CD4-positive, alpha-beta T cell treated with Interferon gamma for 1 hour (primary cell): ENCODE results near the gene RPL19.
"Not testable (repeated sequence)": the region's sequence is repeated elsewhere in the genome, so short reads cannot be mapped to it uniquely, and the experiment has no call there.

Experiments
- DNase-seq: peaks from one replicate; pipeline ENCODE4 v3.0.0-alpha.2; 2020

RPL19 gene

DNA sequence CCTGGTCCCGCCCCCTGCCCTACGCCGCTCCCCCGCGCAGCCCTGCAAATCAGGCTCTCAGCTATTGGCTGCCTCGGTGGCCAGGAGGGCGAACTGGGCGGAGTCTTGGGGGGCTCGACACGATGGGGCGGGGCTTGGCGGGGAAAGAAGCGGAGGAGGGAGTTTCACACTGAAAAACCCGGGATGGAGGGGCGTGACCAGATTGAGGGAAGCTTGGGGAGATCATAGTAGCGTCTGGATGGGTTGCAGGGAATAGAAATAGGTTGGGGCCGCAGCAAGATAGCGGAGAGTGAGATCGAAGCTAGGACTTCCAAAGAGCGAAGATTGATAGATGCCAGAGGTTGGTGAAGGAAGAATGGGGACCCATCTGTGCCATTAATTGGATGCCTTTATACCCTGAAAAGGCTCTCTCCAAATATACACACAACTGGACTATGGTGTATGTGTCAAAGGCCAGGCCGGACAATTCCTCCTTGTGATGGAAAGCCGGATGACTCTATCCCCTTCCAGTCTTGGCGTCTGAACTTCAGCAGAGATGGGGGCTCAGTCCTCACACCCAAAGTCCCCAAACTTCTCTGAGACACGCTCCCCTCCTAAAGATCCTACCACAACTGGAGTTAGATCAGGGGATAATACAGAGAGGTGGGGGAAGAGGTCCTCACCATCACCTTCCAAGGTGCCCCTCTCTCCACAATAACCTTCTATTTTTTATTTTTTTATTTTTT lies 26.0 kb downstream of the RPL19 start:
- DNase-seq: peak; percentile 62

DNA sequence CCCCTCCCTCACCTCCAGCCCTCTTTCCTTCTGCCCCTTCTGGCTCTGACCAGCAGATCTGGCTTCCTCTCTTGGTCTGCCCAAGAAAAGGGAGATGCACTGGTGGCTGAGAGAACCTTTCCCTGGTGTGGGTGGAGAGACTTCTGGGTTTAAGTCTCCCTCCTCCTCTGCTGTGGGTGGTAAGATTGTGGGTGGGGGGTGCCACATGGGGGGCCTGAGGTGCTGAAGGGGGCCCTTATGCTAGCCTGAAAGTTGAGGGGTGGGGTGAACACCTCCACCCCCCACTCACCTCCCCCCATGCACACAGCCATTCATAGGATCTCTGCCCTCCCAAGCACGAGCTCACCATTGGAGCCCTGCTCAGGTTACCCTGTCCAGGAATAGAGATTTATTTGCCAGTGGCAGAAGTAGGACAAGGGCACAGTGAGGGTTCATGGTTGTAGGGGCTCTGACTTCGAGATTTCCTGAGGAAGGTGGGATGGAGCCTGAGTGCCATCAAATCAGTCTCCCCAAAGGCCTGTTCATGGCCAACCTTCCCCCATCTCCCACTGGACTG lies 27.4 kb downstream of the RPL19 start:
- DNase-seq: no peak

DNA sequence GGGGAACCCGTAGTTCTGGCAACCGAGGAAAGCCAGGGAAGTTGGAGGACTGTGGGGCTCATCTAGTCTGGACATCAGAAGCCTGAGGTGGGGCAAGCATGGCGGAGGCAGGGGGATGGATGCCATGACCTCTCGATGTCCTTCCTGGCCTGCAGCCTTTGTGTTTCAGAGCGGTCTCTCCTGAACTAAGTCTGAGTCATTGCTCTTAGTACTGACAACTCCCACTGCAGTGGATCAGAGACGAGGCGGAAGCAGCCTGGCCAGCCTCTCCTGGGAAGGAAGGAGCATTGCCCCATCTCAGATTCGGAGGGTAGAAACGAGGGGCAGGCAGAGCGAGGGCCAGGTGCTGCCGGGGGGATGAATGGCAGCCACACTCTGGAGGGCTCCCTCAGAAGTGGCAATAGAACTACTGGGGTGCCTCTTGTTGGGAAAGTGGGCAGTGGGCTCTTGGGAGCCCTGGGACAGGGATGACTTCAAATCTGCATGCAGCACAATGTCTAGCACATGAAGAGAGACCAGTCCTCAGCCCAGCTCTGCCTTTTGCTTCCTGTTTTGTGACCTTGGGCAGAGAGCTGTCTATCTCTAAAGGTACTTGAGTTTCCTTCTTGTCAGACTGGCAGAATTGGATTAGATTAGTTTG lies 29.3 kb downstream of the RPL19 start:
- no peak for DNase-seq

DNA sequence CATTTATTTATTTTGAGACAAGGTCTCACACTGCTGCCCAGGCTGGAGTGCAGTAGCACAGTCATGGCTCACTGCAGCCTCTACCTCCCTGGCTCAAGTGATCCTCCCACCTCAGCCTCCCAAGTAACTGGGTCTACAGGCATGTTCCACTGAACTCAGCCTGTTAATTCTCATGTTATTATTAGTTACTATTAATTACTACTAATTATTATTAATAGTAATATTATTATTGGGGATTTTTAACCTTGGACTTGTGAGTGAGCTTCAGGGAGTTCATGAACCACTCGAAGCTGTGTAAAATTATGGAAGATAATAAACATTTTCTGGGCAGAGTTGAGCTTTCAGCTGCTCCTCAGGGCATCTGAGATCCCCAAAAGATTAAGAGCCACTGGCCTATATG lies 30.3 kb downstream of the RPL19 start:
- no peak for DNase-seq

DNA sequence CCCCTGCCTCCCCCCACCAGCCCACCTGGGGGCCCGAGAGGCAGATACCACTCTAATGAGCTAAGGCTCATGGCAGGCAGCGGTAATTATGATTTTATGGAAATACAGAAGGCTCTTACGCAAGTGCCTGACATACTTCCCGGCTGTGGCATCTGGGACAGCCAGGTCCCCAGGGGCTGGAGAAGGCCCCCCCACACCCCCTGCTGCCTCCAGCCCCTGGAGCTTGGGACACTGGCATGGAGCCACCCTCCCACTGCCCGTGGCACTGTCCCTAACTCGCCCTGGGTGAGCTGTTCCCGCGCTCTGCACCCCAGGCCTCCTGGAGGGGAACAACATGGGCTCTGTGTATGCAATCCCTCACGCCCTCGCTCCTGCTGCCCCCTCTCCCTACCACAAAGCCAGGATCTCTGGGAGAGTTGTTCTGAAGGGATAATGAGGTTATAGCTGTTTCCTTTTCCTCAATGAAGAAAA lies 31.0 kb downstream of the RPL19 start:
- no peak for DNase-seq

DNA sequence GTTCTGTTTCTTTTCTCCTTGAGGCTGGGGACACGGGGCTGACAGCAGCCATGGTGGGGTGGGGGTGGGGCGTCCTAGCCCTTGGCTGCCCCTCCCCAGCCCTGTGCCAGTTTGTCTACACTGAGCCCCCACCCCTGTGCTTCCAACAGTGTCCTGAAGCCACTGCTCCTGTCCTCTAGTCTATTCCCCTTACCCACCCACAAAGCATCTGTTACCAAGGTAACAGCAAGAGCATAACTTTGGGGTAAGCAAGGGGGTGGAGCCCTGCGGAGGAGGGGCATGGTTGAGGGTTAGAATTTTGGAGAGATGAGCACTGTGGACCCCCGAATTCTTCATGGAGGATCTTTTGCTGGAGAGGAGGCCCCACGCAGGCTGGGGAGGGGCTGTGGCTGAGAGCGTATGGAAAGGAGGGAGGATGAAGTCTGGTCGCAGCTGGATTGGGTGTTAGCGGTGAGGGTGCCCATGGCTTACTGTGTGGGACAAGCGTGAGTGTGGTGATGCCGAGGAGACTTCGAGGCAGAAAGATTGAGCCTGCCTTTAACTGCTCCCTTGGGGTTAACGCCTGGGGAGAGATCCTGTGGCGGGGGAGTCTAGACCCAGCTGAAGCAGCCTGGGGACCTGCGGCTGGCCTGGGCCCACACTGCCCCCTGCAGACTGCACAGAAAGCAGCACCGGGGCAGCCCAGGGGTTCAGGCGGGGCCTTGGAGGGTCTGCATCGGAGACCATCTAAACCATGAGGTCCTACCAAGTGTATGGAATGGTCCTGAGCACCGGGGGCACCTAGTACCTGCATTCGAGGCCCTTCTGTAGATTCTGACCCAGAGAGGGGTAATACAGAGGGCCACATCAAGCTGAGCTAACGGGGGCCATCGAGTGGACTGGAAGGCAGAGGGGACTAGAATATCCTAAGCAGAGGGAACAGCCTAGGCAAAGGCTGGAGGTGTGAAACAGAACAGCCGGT lies 31.8 kb downstream of the RPL19 start:
- DNase-seq: peak; percentile 66

DNA sequence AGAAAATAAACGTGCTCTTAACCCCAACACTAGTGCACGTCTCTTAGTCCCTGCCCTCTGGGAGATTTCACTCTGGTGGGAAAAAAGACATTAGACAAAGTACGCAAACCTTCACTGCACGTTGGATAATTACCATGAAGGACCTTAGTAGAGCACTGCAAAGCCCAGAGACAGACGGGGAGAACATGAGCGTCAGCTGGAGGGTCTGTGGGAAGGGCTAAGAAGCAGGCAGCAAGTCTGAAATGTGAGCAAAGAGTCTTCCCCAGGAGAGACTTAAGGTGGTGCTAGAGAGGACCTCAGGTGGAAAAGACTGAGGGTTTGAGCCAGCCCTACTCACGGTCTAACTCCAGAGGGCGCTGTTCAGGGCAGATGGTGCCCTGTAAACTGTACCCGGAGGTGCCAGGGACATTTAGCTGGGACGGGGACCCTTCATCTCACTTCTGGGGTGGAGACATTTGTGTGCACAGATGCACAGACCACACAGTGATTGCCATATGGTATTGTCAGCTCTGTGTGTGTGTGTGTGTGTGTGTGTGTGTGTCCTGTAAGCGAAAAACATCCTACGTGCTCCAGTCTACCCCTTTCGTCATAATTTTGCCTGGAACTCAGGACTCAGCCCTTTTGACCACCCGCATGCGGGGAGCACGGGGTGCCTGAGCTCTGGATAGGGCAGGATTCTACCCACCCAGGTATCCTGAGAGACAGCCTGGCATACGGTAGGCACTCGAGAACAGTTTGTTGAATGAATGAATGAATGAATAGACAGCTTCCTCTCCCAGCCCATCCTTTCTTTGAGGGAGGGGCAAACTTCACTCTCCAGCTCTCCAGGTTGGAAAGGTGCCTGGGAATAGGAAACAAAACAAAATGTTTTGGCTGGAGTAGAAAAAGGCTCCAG lies 35.7 kb downstream of the RPL19 start:
- peak; percentile 52 for DNase-seq

DNA sequence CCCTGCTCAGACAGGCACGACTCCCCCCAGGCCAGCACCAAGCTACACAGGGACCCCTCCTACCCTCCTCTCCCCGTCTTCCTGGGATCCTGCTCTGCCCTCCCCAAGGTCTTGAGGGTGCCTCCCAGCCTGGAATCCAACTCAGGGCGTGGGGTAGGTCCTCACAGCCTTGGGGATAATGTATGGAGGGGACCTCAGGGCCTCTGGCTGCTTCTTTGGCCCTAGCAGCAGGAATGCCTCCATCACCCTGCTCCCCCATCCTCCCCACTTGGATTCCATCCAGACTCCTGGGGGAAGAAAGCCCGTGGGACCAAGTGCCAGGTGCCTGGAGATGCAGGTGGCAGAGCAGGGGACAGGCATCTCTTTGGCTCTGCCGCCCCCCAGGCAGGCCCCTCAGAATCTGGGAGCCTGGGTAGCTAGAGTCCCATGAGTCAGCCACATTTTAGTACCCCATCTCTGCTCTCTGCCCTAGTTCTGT lies 36.4 kb downstream of the RPL19 start:
- DNase-seq: no peak

DNA sequence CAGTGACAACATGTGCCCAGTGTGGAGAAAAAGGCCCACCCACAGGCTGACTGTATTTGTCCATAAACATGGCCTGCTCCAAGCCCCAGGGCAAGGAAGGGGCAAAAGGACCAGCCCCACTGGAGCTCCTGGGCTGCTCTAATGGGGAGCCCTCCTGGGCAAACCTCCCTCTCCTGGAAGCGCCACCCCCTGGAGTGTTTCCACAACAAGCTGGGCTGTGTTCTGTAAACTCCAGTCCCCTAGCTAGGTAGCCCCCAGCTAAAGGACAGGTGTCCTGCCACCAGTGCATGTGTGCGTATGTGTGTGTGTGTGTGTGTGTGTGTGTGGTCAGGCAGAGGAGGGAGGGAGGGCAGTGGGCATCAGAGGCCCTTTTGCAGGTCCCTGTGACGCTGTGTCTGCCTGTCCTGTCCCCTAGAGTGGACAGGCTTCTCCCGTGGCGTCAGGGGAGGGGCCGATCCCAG lies 36.9 kb downstream of the RPL19 start:
- DNase-seq: no peak

DNA sequence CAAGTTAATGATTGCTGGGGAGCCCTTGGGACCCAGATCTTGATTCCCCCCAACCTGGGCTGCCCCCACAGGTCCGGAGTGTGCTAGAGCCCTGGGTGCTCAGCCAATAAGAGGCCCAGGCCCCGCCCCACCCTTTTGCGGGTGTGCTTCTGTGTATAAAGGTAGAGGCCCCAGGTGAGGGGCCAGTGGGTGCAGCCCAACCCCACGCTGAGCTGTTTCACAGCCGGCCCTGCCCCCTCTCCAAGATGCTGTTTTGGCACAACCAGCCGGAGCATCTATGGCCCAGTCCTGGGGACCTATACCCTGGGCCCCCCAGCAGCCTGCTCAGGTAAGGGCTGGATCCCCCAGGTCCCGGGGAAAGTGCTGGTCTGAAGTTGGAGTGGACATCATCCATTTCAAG lies 37.5 kb downstream of the RPL19 start:
- no peak for DNase-seq

DNA sequence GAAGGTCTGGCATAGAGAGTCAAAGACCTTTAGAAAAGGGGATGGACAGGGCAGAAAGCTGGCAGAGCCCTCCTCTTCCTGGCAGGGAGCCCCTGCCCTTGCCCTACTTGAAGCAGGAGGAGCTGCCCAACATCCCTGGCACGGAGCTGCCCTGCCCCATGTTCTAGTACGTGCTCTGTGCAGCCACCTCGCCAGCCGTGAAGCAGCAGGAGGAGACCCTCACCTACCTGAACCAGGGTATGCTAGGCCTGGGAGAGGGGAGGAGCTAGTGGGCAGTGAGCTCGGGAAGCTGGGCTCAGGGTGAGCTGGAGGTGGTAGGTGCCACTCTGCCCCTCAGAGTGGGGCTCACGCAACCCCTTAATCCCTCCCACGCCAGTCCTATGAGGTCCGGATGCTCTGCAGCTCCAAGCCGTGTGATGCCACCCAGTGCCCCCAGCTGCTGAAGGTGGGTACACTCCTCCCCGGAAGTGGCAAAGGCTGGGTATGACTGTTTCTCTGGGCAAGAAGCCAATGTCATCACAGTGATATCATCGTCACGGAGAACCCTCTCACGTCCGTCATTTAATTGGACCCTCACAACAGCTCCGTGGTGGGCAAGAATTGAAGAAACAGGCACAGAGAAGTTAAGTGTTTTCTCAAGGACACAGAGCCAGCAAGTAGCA lies 38.4 kb downstream of the RPL19 start:
- DNase-seq: peak; percentile 85

DNA sequence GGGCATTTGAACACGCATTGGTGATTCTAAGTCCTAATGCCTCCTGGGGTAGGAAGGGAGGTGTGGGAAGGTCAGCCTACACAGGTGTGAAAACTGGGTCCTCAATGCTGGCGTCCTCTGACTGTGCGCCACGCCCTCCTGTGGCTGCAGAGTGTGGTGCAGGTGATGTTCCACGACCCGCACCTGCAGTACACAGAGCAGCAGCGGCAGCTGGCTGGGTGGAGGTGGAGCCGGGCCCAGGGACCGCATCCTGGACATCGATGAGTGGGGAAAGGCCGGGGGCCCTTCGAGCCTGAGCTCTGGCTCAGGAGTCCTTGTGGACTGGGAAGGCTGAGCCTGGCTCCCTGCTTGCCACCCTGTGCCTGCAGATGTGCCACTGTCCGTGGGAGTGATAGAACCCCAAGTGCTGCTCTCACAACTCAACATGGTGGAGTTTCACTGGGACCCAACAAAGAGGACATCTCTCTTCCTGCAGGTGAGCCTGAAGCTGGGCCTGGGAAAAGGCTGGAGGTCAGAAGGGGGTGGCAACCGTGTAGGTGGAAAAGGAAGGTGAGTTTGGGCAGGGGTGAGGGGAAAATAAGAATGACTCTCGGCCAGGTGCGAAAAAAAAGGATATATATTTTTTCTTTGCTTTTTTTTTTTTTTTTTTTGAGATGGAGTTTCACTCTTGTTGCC lies 39.7 kb downstream of the RPL19 start:
- DNase-seq: peak; percentile 68

DNA sequence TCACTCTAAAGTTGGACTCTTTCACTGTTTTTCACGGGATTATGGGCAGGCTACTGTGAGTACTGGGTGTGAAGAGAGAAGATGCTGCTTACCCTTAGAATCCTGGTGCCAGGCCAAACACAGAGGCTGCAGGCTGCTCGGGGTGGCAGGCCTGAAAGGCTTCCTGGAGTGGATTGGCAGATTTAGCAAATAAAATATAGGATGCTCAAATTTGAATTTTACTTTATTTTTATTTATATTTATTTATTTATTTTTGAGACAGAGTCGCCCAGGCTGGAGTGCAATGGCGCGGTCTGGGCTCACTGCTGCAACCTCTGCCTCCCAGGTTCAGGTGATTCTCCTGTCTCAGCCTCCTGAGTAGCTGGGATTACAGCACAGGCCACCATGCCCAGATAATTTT lies 40.5 kb downstream of the RPL19 start:
- no peak for DNase-seq

DNA sequence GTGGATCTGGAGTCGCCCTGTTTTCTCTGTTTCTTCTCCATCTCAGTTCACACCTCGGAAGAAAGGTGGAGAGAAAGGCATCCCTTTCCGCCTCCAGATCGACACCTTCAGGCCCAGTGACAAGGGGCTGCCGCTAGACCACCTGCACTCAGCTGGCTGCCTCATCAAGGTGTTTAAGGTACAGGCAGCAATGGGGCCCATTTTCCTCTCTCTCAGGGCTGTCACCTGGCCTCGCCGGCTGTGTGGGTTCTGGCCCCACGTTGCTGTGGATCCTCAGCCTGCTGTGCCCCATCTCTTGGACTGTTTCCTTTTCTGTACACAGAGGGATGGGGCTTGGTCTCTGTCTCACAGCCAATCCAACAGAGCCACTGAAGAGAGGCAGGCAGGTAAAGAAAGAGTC lies 43.1 kb downstream of the RPL19 start:
- DNase-seq: no peak

DNA sequence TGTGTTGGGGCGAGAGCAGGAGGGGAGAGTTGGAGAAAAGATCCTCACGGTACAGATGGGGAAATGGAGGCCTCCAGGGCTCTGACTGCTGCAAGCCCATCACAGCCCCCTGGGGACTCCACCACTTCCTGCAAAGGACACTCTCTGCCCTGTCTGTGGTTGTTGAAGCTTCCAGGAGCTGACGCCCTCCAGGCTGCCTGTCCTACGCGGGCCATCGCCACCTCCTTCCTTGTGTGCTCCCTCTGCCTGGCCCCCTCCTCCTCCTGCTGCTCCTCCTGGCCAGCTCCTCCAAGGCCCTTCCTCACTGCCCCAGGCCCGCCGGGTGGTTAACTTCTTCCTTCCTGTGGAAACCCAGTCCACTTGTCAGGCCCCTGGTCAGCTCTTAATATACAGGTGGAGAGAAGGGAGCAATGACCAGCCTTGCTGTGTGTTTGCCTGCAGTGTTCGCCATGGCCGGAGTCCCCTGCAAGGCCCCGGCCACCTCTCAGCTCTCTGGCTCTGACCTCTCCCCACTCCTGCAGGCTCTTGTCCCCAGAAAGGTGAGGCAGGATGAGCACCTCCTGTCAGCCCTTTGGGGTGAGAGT lies 44.0 kb downstream of the RPL19 start:
- DNase-seq: no peak

DNA sequence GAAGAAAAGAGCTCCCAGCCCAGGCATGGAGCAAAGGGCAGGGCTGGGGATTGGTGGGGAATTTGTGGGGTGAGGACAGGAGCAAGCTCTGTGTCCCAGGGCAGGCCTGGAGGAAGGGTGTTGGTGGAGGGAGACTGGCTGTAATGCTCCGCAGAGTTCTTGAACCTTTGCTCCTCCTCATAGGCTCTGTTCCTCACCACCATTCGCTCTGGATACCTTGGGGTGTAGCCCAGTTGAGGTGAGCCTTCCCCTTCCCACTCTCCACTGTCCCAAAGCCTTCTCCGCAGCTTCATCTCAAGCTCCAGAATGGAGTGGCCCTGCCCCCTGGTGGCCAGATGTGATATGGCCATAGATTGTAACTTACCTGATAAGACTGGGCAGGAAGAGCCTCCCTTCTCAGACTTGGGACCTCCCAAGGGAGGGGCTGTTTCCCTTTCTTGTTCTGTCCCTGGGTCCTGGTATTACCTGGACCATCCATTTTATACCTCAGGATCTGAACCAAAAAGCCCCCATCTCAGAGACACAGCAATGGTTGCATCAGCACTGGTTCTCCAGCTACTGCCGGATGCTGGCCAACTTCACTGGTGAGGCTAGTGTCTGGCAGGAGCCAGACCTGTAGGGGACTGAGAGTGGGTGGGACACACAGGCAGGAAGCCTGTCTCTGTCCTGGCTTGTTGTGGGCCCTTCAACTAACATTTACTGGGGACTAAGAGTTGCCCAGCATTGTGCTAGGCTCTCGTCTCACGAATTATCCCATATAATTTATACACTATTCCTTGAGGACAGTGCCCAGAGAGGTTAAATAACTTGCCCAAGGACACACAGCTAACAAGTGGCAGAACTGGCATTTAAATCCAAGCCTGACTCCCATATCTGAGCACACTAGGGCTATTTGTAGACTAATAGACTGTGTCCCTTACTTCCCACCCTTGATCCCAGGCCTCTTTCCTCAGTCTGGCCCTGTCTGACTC lies 44.8 kb downstream of the RPL19 start:
- DNase-seq: peak; percentile 77

DNA sequence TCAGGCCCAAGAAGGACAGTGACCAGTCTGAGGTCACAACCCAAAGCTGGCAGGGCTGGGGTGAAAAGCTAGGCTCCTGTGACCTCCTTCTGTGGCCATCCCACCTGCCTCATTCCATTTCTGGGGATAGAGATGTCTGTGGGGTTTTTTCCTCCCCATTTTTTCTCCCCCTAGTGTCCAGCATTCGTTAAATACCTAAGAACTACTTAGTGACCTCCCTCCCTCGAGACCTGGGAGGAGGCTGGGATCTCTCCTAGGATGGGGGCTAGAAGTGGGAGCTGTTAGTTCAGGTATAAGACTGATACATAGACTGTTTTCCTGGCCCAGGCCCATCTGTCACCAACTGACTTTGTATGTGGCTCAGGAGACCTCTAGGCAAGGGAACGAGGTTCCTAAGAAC lies 46.2 kb downstream of the RPL19 start:
- DNase-seq: no peak

DNA sequence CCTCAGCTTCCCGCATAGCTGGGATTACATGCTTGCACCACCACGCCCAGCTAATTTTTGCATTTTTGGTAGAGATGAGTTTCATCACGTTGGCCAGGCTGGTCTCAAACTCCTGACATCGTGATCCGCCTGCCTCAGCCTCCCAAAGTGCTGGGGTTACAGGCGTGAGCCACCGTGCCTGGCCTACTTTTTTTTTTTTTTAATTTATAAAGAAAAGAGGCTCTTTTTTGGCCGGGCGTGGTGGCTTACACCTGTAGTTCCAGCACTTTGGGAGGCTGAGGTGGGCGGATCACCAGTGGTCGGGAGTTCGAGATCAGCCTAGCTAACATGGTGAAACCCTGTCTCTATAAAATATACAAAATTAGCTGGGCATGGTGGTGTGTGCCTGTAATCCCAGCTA lies 50.0 kb downstream of the RPL19 start:
- DNase-seq: not testable (repeated sequence)

DNA sequence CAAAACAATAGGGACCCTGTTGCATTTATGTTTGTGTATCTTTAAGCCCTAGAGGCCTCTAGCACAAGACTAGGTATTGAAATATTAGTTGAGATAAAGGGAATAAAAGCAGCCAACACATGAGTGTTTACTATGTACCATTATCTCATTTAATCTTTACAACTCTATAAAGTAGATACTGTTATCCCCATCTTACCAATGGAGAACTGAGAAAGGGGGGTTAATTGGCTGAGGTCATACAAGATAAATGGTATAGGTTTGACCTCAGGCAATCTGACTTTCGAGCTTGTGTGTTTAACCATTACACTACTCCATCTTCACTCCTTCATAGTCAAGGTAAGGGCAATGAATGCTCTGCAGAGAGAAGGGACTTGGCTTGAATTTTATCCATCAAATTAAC lies 51.9 kb downstream of the RPL19 start:
- DNase-seq: no peak
